Coronary artery (tissue), 2 donors: ENCODE results near the gene IRF7.

Source experiments
- DNase-seq: peaks from one replicate; pipeline ENCODE4 v3.0.0-alpha.2; 2017; ENCODE audit warnings: low spot score
- H3K27ac ChIP-seq, 2 donors: fragments of 200-600 bp; sonication (generic); one replicate each; pipeline ENCODE4 v1.5.1; 2016 to 2019
- H3K4me3 ChIP-seq: fragments of 200-600 bp; sonication (generic); 2 replicates; pipeline ENCODE4 v1.5.1; 2016; ENCODE audit warnings: mild to moderate bottlenecking, moderate library complexity
- TF ChIP-seq, protein P1 (sequence below): fragments of 200-600 bp; sonication (generic); IDR thresholded peaks from one replicate; pipeline ENCODE4 v1.5.1; 2019; ENCODE audit warnings: antibody characterized with exemption

The IRF7 gene

DNA sequence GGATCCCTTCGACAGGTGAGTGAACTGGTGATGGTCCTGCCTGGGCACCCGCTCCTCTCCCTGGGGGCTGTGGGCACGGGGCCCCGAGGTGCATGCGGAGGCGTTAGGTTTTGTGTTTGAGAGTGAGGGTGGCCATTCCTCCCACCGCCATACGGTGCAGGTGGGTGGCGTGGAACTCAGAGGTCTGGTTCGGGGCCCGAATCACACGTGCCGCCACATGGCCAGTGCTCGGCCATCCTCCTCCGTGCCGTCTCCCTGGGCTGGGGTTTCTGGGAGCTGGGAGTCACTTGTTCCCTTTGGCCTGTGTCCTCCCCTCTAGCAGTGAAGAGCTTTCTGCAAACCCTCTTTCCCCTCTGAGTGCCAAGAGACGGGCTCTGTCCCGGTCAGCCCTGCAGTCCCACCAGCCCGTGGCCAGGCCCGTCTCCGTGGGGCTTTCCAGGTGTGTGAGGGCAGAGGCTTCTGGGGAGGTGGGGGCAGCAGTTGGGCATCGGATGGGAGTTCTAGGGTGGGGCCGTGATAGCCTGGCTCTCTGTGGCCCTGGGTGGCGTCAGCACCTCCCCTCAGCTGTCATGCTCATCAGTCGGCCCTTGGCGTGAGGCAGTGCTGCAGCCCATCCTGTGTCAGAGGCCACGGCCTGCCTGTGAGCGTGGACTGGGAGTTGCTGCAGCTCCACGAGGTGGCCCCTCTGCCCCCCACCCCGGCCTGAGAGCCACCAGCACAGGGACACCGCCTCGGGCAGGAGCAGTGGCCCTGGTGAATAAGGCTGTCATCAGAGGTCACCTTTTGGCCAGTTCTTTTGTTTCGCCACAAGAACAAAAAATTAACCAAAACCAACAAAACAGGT, 10.2 kb downstream of the IRF7 start:
- peak overlapping the region in 1 of 2 donors; percentile 40 for H3K27ac ChIP-seq
- H3K4me3 ChIP-seq = no peak overlapping the region
- no peak for DNase-seq
- TF ChIP-seq, protein P1, sequence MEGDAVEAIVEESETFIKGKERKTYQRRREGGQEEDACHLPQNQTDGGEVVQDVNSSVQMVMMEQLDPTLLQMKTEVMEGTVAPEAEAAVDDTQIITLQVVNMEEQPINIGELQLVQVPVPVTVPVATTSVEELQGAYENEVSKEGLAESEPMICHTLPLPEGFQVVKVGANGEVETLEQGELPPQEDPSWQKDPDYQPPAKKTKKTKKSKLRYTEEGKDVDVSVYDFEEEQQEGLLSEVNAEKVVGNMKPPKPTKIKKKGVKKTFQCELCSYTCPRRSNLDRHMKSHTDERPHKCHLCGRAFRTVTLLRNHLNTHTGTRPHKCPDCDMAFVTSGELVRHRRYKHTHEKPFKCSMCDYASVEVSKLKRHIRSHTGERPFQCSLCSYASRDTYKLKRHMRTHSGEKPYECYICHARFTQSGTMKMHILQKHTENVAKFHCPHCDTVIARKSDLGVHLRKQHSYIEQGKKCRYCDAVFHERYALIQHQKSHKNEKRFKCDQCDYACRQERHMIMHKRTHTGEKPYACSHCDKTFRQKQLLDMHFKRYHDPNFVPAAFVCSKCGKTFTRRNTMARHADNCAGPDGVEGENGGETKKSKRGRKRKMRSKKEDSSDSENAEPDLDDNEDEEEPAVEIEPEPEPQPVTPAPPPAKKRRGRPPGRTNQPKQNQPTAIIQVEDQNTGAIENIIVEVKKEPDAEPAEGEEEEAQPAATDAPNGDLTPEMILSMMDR = no peak

DNA sequence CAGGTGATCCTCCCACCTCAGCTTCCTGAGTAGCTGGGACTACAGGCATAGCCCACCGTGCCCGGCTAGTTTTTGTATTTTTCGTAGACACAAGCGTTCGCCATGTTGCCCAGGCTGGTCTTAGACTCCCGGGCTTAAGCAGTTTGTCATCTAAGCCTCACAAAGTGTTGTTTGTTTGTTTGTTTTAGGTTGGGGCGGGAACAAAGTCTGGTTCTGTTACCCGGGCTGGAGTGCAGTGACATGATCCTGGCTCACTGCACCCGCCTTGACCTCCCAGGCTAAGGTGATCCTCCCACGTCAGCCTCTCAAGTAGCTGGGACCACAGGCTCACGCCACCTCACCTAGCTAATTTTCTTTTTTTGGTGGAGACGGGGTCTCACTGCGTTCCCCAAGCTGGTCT, 12.6 kb downstream of the IRF7 start:
- Histone ChIP-seq H3K27ac (no peak overlapping the region), H3K4me3 (no peak overlapping the region)
- no peak for DNase-seq
- TF ChIP-seq, protein P1 = no peak

DNA sequence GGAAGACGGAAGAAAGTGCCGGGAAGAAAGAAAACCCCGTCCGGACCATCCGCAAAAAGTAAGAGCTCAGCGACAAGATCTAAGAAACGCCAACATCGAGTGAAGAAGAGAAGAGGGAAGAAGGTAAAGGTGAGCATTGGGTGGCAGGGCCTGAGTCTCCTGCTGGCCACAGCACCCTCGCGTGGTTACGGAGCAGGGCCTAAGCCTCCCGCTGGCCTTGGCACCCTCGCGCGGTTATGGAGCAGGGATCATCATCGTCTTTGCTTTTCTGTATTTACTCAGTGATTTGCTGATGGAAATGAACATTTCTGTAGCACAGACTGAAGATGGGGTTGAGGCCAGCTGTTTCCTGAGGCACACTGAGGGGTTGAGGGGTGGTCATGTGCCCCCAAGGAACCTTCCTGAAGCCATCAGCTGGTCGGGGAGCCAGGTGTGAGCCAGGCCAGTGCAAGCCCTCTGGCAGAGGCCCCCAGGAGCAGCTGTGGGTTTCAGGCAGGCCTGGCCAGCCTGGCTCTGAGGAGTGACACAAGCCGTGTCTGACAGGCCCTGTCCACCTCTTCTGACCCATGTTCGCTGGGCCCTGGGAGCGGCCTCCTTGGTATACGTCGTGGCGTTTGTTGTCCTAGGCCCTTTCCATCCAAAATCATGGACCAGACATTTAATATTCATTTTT, 14.0 kb downstream of the IRF7 start:
- TF ChIP-seq, protein P1 = no peak
- no peak overlapping the region for H3K27ac ChIP-seq
- no peak overlapping the region for H3K4me3 ChIP-seq
- no peak for DNase-seq

DNA sequence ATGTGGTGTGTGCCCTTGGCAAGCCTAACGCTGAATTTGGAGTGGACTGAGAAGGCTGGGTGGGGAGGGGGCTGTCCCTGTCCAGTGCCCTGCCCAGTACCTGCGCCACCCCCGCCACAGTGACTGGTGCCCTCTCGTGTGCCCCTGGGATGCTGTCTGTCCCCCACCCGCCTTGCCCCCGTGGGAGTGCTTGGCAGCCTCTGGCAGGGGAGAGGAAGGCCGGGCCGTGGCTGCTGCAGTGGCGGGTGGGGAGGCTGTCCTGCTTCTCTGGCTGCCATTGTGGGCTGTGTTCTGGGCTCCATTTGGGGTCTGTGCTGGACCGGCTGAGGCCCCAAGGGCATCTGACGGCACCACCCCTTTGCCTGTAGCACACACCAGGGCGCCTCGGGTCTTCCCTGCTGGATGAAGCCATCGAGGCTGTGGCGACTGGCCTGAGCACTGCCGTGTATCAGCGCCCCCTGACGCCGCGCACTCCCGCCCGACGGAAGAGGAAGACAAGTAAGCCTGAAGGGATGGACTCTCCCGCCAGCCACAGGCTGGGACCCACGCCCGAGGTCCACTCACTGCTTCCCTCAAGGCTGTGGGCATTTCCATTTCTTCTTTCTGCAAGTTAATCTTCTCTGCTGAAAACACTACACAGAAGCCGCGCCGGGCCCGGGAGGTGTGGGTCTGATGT, 17.6 kb downstream of the IRF7 start:
- no peak for DNase-seq
- TF ChIP-seq, protein P1 = no peak
- Histone ChIP-seq H3K4me3 (no peak overlapping the region), H3K27ac (no peak overlapping the region)

DNA sequence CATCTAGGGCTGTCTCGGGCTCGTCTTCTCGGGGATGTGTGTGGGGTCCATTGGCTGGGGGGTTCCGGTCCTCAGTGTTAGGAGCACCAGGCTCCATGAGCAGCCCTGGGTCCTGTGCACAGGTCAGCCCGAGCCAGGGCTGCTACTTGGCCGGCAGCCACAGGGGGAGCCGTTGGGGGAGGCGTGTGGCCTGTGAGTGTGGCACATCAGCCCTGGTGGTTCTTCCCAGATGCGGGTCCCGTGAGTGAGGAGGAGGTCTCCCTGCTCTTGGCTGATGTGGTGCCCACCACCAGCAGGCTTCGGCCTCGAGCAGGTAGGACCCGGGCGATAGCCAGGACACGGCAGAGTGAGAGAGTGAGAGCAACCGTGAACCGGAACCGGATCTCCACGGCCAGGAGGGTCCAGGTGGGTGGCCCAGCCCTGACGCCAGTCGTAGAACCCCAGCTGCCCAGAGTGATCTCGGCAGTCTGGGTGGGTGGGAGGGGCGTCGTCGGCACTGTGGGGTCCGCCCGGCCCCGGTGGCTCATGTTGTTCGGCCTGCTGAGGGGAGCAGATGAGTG, 18.5 kb downstream of the IRF7 start:
- no peak overlapping the region for H3K27ac ChIP-seq
- H3K4me3 ChIP-seq = no peak overlapping the region
- DNase-seq = no peak
- TF ChIP-seq, protein P1 = no peak

DNA sequence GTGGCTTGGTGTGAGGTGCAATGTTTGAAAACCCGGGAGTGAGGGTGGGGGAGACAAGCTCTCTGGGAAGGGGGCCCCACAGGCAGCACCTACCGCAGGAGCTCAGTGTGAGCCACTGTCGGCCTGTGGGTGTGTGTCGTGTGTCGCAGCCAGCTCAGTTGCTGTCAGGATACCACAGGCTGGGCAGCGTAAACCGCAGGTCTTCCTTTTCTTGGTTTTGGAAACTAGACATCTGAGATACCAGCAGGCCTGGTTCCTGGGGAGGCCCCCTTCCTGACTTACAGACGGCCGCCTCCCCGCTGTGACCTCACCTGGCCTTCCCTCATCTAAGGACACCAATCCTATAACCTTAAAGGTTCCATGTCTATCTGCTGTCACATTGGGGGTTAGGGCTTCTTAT, 19.4 kb downstream of the IRF7 start:
- no peak for DNase-seq
- Histone ChIP-seq H3K4me3 (no peak overlapping the region), H3K27ac (no peak overlapping the region)
- TF ChIP-seq, protein P1 = no peak
